HG03558 (cell line): ENCODE measurements around the gene TRAM2.
A peak's percentile ranks its signal among the peaks of the same experiment; 100 is the strongest.

Experiments used
- ATAC-seq: cut with Tn5 transposase; IDR thresholded peaks from one replicate; pipeline ENCODE4 v1.9.1; 2021; ENCODE audit warnings: moderate number of reproducible peaks; ENCODE audit not compliant: unreplicated experiment; ENCODE audit errors: extremely low read depth

Gene TRAM2

DNA sequence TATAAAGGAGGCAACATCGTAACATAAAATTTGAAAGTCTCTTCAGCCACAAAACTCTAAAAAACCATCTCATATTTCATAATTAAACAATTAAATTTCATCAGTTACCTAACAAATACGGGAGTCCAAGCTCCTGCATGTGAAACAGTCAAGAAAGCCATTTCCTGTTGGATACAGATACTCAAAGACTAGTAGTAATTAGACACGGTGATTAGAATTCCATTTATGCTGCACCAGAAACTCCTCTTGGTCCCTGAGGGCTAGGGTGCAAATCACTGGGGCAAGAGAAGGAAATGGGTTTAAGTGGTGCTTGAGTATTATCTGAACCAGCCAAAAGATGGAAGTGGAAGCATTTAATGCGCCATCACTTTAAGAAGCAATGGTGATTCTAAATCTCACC, 27.4 kb downstream of the TRAM2 start:
- no peak for ATAC-seq

- ATAC-seq, result no peak
Measured at GRCh38 chr6:52548999-52549398, 27.9 kb downstream of the TRAM2 start.

- ATAC-seq, result no peak
Measured at GRCh38 chr6:52548353-52548713, 28.5 kb downstream of the TRAM2 start.

GRCh38 chr6:52547647-52548352, 29.1 kb downstream of the TRAM2 start:
- no peak for ATAC-seq

DNA sequence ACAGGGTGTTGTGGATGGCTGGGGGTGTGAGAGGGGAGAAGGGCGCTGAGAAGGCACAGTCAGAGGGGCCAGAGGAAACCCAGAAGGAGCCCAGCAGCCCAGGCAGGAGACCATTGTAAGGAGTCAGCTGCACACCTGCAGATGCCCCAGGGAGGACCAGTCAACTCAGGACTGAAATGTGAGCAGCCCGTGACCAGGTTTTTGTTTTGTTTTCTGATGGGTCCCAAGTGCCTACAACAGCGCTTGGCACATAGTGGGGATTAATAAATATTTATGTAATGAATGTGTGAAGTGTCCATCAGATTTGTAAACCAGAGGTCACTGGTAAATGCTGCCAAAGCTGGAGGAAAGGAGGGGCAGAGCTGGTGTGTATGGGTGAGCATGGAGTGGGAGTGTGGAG, 30.2 kb downstream of the TRAM2 start:
- ATAC-seq, result peak; percentile 76

DNA sequence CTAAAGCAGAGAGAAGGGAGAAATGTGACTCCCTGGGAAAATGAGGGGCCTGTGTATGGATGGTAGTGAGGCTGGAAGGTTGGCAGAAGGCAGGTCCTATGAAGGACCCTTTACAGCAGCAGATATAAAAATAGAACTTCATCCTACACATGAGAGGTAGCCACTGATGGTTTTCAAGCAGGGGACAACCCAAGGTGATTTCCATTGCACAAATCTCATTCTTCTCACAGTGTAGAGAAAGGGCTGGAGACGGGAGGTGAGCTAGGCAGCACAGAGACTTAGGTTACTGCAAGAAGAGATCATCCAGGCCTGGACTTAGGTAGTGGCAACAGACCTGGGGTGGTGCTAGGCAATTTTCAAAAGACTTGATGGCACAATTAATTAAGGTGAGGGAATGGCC, 30.7 kb downstream of the TRAM2 start:
- ATAC-seq, result no peak

GRCh38 chr6:52545406-52546119, 31.3 kb downstream of the TRAM2 start:
- no peak for ATAC-seq

DNA sequence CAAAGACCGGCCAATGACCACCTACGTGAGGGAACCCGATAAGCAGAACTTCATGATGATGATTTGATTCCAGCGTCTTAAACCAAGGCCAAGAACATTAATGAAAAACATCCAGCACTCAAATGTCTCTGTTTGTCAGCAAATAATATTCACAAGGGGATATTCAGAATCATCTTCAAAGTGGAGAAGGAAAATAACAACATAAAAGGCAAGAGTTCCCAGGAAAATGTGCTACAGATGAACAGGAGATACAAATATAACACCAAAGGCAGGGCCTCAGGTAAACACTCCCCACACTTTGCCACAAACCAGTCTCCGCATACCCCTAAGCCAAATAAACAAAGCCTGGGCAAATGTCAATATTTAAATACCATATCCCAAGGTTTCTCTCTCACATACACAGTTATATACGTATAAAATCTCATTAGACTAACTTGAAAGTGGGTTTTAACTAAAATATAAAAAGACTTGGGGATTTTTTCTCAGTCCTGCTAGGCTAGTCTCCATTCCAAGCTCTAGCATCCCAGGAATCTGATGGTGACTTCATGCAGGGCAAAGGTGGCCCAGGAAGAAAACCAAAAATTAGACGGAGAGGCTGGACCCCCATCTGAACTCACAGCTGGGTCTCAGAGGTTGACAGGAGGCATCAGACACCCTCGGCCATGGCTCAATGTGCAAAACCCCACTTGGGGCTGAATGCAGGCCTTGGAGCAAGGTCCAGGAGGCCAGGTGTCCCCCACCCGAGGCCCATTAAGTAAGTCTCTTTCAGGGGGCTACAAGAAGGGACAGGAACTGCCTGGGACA, 32.1 kb downstream of the TRAM2 start:
- ATAC-seq, result no peak

DNA sequence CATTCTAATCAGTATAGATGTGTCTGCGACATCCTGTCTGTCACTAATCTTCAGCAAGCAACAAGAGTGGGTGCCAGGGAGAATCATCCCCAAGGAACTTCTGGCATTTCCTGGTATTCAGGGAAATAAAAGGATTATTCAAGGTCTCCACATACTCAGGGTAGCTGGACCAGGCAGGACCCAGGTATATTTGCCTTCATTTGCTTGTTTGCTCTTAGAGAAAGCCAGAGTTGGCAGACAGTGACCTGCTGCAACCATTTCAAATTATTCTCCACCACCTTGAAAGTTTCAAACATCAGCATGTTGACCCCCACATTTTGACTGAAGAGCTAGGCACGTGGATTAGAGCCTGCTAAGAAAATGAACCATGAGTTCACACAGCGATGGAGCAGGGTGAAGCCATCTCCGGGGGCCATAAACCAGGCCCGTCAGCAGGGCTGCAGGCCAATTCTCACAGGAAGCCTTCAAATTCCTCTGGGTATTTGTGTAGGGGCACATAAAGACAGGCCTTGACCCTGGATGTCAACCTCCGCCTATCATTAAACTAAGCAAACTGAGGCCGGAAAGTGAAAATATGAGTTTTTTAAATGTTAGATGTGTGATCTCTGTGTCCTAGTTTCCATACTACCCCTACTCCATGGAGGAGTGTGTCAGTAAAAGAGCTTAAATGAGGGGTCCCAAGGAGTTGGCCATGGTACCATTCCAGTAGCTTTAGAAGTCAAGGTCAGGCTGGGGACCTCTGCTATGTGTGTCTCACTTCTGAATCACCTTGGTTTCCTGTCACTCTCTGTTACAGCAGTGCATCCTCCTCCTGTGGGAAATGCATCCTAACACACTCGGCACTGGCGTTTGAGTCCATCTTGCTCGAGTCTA, 32.9 kb downstream of the TRAM2 start:
- no peak for ATAC-seq

DNA sequence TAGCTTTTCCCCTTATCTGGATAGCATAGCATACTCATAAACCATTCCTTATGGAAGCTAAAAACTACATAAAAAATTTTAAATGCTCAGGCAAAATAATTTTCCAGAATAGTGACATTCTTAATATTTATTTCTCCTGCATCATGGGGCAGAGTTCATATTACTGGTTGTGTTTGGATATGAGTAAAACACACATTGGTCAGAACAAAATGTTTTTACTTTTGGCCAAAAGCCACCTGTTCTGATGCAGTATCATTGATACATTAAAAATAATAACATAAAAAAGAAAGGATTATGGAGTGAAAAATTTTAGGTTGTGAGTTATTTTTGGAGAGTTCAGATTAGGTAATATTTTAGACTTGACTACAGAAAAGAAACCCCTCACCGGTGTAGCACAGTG, 33.6 kb downstream of the TRAM2 start:
- ATAC-seq, result no peak

DNA sequence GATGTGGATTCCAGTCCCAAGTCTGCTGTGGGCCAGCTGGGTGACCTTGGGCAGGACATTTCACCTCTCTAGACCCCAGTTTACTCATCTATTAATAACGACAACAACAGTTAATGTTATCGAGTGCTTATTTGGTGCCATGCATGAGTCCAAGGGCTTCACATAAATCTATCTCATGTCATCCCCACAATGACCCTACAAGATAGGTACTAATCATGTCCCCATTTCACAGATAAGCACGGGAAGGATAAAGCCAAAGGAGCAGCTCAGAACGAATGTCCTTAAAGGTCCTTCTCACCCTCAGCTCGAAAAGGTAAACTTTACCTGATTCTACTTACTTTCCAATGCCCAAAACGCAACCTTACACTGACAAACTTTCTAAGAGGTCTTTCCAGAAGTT, 35.7 kb downstream of the TRAM2 start:
- no peak for ATAC-seq

DNA sequence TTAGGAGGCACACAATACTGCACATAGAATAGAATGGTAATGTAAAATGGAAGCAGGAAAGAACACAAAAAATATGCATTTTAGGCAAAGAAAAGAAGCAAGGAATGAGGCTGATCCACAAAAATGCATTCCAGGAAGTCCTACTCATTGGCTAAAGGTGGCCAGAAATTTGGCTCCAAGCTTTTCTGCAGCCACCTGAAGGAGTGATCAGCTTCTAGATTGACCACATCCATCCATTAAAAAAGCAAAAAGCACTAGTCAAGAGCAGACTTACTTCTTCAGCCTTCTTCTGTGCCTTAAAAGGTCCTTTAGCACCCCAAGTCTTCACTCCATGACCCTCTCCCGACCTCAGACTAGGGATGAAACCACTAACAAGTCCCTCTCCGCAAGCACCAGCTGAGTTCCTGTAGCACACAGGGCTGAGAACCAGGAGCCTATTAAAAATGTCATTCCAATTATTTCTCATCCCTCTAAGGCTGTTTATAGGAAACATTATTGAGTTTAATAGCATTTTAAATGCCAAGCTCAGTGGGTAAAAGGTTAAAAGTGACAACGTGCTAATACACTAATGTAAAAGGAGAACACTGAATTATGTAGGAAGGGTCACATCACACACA, 36.5 kb downstream of the TRAM2 start:
- no peak for ATAC-seq

GRCh38 chr6:52539607-52540006, 37.3 kb downstream of the TRAM2 start:
- ATAC-seq, result no peak

GRCh38 chr6:52538901-52539354, 37.9 kb downstream of the TRAM2 start:
- no peak for ATAC-seq

DNA sequence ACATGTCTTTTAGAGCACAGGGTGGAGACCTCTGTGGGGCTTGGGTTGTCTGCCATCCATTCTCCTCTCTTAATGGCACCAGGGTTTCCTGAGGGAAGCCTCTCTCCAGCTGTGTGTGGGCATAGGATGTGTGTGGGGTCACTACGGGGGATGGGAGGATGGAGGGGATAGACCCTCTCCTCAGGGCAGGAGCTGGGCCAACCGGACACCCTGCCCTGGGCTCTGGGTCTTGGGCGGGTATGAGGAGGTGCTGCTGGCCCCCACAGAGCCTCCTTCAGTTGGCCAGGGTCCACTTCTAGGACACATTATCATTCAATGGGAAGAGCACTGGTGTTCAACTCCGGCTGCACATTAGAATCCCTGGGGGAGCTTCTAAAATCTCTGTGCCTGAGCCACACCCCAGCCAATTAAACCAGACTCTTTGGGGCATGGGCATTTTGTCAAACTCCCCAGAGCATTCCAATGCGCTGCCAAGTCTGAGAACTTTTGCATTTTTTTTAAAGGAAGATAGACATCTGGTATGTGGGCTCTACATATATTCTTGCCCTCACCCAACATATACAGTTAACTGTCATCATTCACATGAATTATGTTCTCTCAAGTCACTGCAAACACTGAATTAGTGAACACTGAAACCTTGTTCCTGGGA, 38.5 kb downstream of the TRAM2 start:
- ATAC-seq, result no peak

- peak; percentile 56 for ATAC-seq
Measured at GRCh38 chr6:52537001-52537753, 39.7 kb downstream of the TRAM2 start.

DNA sequence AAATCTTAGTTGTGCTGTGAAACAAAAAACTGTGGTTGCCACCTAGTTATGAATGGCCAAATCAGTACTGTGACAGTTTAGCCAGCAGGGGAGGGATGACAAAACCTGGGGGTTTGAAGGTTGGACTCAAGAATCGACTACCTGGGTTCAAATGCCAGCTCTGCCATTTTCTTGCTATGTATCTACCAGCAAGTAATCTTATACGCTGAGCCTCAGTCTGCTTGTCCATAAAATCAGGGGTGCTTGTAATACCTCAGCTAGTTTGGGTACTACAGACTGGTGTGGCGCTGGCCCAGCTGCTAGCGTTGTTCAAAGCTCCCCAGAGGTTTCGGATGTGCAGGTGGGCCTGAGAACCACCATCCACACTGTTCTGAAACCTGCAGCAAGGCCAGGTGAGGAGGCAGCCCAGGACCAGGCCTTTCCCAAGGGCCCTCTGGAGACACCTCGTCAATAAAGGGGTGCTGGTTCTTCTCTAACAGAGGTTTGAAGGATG, 40.4 kb downstream of the TRAM2 start:
- no peak for ATAC-seq

GRCh38 chr6:52535711-52536423, 41.0 kb downstream of the TRAM2 start:
- ATAC-seq, result no peak
